Dedifferentiated amniotic fluid mesenchymal stem cell (primary cell): ENCODE results near the gene LILRB5.
"Not testable (repeated sequence)": the region's sequence is repeated elsewhere in the genome, so short reads cannot be mapped to it uniquely, and the experiment has no call there.

Source experiments
- DNase-seq: peaks from one replicate; pipeline ENCODE4 v3.0.0-alpha.2; 2016; ENCODE audit errors: extremely low spot score

The LILRB5 gene

GRCh38 chr19:54257116-54257480 lies at the start of gene LILRB5:
Gene LILRB5 (minus strand): TSS chr19:54257273. CDS start chr19:54257193, 80 bp downstream.
- no peak for DNase-seq

- no peak for DNase-seq
Measured at GRCh38 chr19:54305141-54305540, 48.1 kb upstream of the LILRB5 start.

DNA sequence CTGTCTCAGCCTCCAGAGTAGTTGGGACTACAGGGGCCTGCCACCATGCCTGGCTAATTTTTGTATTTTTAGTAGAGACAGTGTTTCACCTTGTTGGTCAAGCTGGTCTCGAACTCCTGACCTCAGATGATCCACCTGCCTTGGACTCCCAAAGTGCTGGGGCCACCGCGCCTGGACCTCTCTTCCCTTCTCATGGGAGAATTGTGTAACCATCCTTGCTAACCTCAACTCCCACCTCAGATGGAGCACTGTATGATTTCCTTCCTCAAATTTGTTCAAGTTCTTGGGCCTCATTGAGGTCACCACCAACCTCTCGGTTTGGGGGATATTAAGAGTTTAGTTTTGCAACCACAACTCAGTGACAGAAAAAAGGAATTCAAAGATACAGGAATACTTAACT lies 45.2 kb upstream of the LILRB5 start:
- no peak for DNase-seq

DNA sequence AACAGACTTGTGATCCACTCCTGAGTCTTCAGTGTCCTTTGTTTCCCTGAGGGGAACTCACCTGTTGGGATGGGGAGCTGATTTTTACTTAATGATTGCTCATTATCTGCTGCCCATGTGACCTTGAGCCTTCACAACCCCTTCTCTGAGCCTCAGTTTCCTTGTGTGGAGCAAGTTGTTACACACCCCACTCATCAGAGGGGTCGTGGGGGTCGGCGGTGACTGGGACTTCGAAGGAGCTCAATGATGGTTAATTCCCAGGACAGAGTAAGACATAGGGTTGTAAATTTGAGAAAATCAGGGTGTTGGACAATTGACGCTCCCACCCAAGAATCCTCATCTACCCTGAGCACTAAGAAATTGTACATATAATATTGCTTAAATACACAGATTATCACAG lies 42.4 kb upstream of the LILRB5 start:
- no peak for DNase-seq

GRCh38 chr19:54299126-54299498 lies 42.0 kb upstream of the LILRB5 start:
- no peak for DNase-seq

DNA sequence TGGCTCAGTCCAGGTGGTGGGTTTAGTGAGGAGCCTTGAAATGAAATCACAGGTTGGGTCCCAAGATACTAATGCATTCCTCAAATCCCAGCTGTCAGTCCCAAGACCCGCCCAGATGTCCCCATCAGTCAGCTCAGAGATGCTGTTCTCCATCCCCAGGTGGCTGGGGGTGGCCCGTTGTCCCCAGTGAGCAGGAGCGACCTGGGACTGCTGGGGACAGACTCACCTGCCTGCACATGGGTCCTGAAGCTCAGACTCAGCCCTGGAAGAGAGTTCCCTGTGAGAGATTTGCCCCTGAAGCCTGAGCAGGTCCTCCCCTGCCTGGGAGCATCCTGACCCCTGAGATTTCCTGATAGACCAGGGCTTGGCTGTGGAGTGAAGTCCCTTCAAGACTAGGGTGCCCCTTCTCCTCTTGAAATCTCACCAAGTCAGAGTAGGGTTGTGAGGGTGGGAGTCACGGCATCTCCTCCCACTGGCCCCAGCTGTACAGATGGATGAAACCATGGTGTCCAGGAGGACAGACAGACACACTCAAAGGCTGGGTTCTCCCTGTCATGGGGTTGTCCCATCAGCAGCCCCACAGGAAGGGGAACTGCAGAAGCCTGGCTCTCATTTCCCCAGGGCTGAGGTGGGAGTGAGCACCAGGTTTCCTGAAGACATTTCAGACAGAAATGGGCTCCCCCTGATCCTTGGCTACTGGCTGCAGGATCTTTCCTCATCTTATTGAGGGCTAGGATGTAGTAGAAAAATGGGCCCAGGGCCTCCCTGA lies 41.5 kb upstream of the LILRB5 start:
- DNase-seq, result no peak

DNA sequence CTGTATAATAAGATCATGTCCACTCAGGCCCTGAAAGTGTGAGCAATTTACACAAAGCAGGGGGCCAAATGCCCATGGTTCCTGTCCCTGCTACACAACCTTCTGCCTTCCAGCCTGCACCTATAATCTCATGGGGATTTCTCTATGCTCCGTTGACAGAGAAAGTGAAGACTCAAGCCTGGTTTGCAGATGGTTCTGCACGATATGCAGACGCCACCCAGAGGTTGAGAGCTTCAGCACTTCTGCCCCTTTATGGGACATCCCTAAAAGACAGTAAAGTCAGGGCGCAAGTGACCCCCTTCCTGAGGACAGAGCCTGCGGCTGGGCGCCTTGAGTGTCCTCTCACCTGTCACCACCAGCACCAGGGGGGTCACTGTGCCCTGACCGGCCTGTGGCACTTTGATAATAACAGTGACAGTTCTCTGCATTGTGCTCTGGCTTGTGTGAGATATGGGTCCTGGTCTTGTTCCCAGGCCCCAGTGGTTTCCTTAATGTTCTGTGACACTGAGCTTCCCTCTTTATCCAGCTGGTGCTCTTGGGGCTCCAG lies 40.8 kb upstream of the LILRB5 start:
- DNase-seq, result no peak

- DNase-seq, result no peak
Measured at GRCh38 chr19:54294539-54294938, 37.5 kb upstream of the LILRB5 start.

DNA sequence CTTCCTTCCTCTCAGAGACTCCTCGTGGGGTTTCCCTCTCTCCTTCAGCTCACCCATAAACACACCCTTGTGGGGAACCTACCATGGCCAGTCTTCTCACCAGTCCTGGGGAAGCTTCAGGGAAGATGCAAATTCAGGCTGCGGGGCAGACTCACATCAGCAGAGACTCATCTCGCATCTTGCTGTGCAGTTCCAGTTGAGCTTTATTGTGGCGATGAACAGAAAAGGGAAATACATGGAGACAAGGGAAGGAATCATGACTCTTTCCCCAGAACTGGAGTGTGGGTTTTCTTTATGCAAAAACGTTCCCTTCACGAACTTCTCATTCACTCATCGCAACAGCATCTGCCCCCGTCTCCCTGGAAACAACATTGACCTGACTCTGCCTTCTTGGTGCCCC lies 32.1 kb upstream of the LILRB5 start:
- not testable (repeated sequence) for DNase-seq

GRCh38 chr19:54287456-54287855 lies 30.4 kb upstream of the LILRB5 start:
- DNase-seq, result no peak

DNA sequence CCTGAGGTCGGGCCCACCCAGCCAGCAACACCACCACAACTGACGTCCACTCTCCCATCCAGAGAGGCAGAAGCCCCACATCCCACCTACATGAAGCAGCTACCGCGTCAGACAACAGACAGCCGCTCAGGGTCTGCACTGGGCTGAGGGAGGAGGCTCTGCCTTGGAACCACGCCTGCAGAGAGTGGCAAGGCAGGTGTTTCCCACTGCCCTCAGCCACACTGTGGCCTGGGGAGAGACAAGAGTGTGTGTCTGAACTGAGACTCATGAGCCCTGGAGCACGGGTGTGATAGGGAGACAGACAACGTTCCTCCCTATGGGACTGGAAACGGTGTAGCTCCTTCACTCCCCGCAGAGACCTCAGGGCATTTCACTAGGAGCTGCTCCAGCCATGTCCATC lies 29.2 kb upstream of the LILRB5 start:
- DNase-seq, result not testable (repeated sequence)

DNA sequence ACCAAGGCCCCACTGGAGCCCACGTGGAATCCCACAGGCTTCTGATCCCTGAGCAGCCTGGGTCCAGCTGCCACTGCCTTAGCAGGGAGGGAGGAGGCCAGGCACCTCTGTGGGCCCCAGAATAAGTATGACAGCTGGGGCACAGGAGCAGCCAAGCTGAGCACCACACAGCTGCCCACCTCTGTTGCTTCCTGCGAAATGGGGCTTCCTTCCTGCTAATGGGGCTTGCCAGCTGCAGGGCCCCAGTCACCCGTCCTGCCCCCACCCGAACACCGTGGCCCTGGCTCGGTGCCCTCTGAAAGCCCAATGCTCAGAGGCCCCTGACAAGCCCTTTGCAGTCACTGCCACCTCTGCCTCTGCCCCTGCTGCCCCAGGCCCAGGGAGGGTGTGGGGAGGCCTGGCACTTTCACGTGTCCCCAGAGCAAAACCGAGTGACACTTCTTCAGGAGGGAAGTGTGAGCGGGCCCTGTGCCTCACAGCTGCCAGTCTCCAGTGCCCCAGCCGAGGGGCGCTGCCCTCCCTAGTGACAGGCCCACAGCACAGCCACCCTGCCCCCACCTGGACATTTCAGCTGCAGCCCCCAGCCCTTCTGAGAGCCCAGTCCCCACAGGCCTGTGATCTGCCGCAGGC lies 28.5 kb upstream of the LILRB5 start:
- DNase-seq, result not testable (repeated sequence)

GRCh38 chr19:54282686-54283470 lies 25.8 kb upstream of the LILRB5 start:
- DNase-seq, result no peak

GRCh38 chr19:54281729-54282075 lies 24.6 kb upstream of the LILRB5 start:
- DNase-seq, result not testable (repeated sequence)

DNA sequence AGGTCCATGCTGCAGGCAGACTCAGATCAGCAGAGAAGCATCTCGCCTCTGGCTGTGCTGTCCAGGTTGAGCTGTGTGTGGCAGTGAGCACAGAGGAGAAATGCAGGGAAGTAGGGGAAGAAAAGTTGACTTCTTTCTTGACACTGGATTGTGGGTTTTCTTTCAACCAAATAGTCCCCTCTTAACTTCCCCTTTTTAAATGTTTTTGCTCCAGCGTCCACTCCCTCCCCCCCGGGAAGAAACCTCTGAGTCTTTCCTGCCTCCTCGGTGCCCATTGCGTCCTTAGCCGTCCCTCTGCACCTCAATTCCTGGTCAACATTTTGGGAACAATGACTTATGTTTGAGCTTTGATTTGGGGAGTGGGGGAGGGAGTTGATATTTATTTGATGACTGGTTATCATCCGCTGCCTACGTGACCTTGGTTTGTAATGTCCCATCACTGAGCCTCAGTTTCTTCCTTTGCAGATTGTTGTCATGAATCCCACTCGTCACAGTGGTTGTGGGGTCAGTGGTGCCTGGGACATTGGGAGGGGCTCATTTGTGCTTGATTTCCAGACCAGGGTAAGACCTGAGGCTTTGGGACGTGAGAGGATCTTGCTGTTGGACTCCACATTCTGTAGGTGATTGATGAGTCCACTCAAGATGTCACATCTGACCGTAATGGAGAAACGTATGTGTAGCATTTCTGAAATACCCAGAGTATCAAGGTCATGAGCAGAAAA lies 24.1 kb upstream of the LILRB5 start, which contains the start of gene LILRB2:
Gene LILRB2, minus strand, starts transcription at position 104 of the 722 bp plus-strand sequence. CDS start 614 bp downstream, outside the sequence.
- DNase-seq, result no peak

DNA sequence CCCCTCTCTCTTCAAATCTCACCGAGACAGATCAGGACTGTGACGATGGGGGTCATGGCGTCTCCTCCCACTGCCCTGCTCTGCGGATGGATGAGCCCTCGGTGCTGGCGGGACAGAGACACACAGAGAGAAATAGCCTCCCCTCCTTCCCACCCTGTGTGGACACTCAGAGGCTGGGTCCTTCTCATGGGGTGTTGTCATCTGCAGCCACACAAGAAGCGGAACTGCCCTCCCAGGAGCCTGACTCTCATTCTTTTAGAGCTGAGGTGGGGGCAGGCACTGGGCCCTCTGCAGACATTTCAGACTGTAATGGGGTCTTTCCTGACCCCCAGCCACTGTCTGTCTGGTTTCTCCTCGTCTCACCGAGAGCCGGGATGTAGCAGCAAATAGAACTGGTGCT lies 23.4 kb upstream of the LILRB5 start:
- DNase-seq, result not testable (repeated sequence)

DNA sequence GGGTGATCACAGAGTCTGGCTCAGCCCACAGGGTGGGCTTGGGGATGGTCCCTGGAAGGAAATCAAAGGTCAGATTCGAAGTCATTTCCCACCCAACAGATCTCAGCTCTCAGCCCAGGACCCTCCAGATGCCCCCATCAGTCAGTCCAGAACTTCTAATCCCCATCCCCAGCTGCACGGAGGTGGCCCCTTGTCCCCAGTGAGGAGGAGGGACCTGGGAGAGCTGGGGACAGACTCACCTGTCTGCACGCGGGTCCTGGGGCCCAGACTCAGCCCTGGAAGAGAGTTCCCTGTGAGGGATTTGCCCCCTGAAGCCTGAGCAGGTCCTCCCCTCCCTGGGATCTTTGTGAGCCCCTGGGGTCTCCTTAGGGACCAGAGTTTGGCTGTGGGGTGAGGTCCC lies 23.0 kb upstream of the LILRB5 start:
- not testable (repeated sequence) for DNase-seq

DNA sequence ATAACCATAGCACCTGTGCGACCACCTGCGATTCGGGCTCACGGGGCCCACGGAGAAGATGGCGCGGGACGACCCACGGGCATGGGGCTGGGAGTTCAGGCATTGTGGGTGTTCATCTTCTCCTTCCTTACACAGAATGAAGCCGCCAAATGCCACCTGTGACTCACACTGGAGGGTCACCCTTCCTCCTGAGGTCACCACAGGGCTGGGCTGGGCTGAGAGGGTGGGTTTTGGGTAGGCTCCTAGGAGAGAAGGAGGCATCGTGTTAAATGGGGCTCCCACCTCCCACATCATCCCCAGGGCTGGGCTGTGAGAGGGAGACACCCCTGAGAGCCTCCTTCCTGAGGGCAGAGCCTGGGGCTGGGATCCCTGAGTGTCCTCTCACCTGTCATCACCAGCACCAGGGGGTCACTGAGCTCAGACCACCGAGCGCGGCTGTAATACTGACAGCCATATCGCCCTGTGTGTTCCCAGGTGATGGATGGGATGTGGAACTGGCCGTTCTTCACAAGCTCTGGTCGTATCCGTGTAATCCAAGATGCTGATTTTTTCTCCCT lies 22.4 kb upstream of the LILRB5 start:
- no peak for DNase-seq

DNA sequence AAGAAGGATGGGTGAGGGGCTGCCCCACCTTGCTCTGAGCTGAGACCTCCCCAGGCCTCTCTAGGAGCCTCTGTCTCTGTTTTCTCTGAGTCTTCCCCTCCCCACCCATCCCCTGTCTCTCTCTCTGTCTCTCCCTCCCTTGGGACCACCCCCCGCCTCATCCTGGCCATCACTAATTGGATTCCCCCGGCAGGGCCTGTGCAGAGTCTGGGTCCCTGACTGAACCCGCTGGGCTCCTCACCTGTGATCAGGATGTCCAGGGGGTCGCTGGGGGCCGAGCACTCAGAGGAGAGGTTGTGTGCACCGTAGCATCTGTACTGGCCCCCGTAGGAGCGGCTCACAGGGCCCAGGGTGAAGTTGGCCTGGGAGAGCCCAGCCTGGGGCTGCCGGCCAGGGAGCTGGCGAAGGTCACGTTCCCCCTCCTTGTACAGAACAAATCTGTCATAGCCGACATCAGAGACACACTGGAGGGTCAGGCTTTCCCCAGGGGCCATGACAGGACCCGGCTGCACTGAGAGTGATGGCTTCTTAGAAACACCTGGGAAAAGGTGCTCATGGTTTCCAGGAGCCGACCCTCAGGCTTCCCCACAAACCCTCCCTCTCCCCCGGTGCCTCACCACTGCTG lies 21.6 kb upstream of the LILRB5 start:
- DNase-seq, result not testable (repeated sequence)

DNA sequence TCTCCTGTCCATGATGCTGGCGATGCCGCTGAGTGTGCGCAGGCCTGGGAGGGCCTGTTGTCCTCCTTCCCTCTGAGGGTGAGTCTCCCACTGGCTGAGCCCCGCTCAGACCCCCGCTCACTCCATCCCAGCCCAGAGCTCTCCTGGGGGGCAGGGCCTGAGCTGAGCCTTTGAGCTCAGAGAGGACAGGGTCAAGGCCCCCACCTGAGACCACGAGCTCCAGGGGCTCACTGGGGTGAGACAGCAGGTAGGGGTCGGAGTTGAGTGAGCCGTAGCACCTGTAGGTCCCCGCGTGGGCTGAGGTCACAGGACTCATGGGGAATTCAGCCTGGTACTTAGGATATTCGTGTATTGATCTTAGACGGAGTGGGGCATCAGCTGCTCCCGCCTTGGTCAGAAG lies 21.0 kb upstream of the LILRB5 start:
- DNase-seq, result not testable (repeated sequence)

DNA sequence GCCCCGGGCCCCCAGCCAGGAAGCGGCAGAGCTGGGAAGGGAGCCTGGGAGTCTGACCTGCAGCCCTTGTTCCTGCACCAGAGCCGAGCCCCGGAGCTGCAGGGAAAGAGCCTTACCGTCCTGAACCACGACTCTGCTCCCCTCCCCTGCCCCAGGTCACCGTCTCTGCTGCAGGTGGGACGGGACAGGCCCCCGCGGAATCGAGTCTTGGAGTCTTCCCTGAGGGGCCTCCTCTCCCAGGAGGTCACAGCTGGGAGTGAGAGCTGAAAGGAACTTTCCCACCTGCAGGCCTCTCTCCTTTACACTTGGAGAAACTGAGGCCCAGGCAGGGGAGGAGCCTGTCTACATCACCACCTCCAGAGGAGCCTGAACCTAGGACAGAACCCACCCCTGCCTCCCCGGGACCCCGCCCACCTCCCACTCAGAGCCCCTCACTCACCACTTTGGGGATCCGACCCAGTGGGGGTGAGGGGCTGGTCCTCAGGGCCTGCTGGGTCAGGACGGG lies 20.1 kb upstream of the LILRB5 start:
- DNase-seq, result not testable (repeated sequence)
